Measurements from ENCODE around the gene UPK3BL2.
"Not testable (repeated sequence)": the region's sequence is repeated elsewhere in the genome, so short reads cannot be mapped to it uniquely, and the experiment has no call there.

DNA sequence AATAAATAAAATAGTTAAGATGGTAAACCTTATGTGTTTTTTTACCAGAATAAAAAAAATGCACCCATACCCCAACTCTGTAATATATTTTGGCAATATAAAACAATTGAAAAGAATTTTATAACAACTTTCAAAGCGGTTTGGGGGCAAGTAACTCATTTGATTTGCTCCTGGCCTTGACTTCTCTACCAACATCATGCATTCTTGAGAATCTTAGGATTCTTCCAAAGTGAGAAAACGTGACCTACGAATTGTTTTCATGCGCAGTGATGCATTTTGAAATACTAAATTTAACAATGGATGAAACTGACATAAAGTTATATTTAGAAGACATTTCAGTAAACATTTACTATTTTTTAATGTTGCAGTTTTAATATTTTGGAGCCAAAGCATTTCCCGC is 22.7 kb downstream of the UPK3BL2 start:
- not testable (repeated sequence) for TF ChIP-seq CTCF (IDR thresholded peaks at IDR 0.05; ENCODE audit: low read length); EZH2 (IDR thresholded peaks at IDR 0.05; ENCODE audit: borderline replicate concordance, low read length)

Measured in OCI-LY1 (cell line).